ENCODE measurements around the gene CLGN. TPM values are rescaled to one million over a fixed set of nuclear protein-coding genes. Genes with fewer than 3 reads are reported as not detected.

CLGN gene
- total RNA-seq, 1 experiment from 2014 or later, result 2.9 TPM

- Histone ChIP-seq H3K27me3 (ENCODE audit: insufficient read depth, low read length) (no peaks in the 10 kb centered on the region), H2AK5ac (ENCODE audit: insufficient read length, low read length) (no peak overlapping the region), H3K27ac (ENCODE audit: insufficient read length, low read depth, low read length) (no peak overlapping the region), H2BK120ac (ENCODE audit: low read depth, low read length, poor library complexity, severe bottlenecking) (no peak overlapping the region), H3K56ac (ENCODE audit: insufficient read length, low read depth, low read length) (no peak overlapping the region), H3K4me1 (ENCODE audit: insufficient read depth, low read length) (peaks cover 10% of the 10 kb centered on the region; the same call in 1 of the 2 replicates), H3K4ac (ENCODE audit: low read depth, low read length) (no peak overlapping the region), H4K20me1 (ENCODE audit: control insufficient read depth, insufficient read depth, insufficient read length) (no peaks in the 10 kb centered on the region), H2BK12ac (ENCODE audit: insufficient read length, low read depth, low read length) (no peak overlapping the region), H4K91ac (ENCODE audit: insufficient read length, low read depth, low read length) (no peak overlapping the region), H3K23ac (ENCODE audit: insufficient read length, low read depth, low read length) (no peak overlapping the region), H3K79me2 (ENCODE audit: insufficient read depth, low read length) (no peaks in the 10 kb centered on the region), H3K18ac (ENCODE audit: insufficient read length, low read depth, low read length) (no peak overlapping the region), H3K9ac (ENCODE audit: extremely low read depth, insufficient read length, low read length) (no peak overlapping the region), H2BK5ac (ENCODE audit: insufficient read length, low read length) (no peak overlapping the region), H3K9me3 (ENCODE audit: control insufficient read depth, low read depth, low read length) (no peaks in the 10 kb centered on the region), H2BK20ac (ENCODE audit: low read depth, low read length, poor library complexity, severe bottlenecking) (no peak overlapping the region), H3K79me1 (ENCODE audit: insufficient read depth, low read depth, low read length, poor library complexity, severe bottlenecking) (no peaks in the 10 kb centered on the region), H2BK15ac (ENCODE audit: low read depth, low read length) (no peak overlapping the region), H3K14ac (ENCODE audit: insufficient read depth, low read length) (no peak overlapping the region), H3K4me2 (ENCODE audit: insufficient read depth, insufficient read length, low read length) (no peak overlapping the region), H4K5ac (ENCODE audit: insufficient read length, low read depth, low read length) (no peak overlapping the region), H2AFZ (ENCODE audit: low read length) (no peak overlapping the region), H3K23me2 (ENCODE audit: insufficient read length, low read depth, low read length, poor library complexity, severe bottlenecking) (no peaks in the 10 kb centered on the region), H4K8ac (replicated peaks; ENCODE audit: insufficient read length, low read depth, low read length) (no peak overlapping the region), H3T11ph (ENCODE audit: low read length) (no peak overlapping the region)
- Mint-ChIP-seq H3K4me3 (no peak overlapping the region), H3K4me1 (peaks cover 19 to 23% of the 10 kb centered on the region in 2 experiments), H3K9me3 (no peaks in the 10 kb centered on the region), H3K27me3 (ENCODE audit: low read depth) (peaks cover 5% of the 10 kb centered on the region; the same call in 1 of the 2 replicates), H3K36me3 (ENCODE audit: insufficient read depth in 1 of 3, low read depth in 3 of 3) (no peaks in the 10 kb centered on the region), H3K27ac (no peak overlapping the region; a peak in 1 of 7 replicates)
- DNase-seq, result no peak
- TF ChIP-seq CTCF (conservative IDR thresholded peaks at IDR 0.05), result no peak
- no CpG with 5 or more reads among the region's 5 CpGs for WGBS (ENCODE audit: extremely low coverage, insufficient read length, low lambda C conversion rate)
These were observed 84.1 kb downstream of the CLGN start for GRCh38 chr4:140343303-140343702.

All from H9 (cell line).